ENCODE data around the gene G6PC1.

GRCh38 chr17:42944211-42944610 is 43.6 kb downstream of the G6PC1 start:
- no peak for TF ChIP-seq CREB1 (CRISPR knock-in tag; IDR thresholded peaks at IDR 0.05; ENCODE audit: low read depth)
- TF ChIP-seq CTCF (conservative IDR thresholded peaks at IDR 0.05; ENCODE audit: low read depth in 2 of 2): no peak
- TF ChIP-seq, protein P1, sequence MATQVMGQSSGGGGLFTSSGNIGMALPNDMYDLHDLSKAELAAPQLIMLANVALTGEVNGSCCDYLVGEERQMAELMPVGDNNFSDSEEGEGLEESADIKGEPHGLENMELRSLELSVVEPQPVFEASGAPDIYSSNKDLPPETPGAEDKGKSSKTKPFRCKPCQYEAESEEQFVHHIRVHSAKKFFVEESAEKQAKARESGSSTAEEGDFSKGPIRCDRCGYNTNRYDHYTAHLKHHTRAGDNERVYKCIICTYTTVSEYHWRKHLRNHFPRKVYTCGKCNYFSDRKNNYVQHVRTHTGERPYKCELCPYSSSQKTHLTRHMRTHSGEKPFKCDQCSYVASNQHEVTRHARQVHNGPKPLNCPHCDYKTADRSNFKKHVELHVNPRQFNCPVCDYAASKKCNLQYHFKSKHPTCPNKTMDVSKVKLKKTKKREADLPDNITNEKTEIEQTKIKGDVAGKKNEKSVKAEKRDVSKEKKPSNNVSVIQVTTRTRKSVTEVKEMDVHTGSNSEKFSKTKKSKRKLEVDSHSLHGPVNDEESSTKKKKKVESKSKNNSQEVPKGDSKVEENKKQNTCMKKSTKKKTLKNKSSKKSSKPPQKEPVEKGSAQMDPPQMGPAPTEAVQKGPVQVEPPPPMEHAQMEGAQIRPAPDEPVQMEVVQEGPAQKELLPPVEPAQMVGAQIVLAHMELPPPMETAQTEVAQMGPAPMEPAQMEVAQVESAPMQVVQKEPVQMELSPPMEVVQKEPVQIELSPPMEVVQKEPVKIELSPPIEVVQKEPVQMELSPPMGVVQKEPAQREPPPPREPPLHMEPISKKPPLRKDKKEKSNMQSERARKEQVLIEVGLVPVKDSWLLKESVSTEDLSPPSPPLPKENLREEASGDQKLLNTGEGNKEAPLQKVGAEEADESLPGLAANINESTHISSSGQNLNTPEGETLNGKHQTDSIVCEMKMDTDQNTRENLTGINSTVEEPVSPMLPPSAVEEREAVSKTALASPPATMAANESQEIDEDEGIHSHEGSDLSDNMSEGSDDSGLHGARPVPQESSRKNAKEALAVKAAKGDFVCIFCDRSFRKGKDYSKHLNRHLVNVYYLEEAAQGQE (IDR thresholded peaks at IDR 0.05; ENCODE audit: unreplicated experiment): no peak
- no peak for TF ChIP-seq ZNF114 (CRISPR knock-in tag; IDR thresholded peaks at IDR 0.05)
- TF ChIP-seq POLR2AphosphoS5 (IDR thresholded peaks at IDR 0.05; ENCODE audit: low read depth): no peak
